ENCODE measurements around the gene EPS8L3. TPM values are rescaled to one million over a fixed set of nuclear protein-coding genes. Genes with fewer than 3 reads are reported as not detected.

EPS8L3 gene
- total and polyA plus RNA-seq, 9 of the 15 experiments (the other 6 are each of a cell fraction or from before 2014, with no cell fraction given): 0.09 to 0.42 (median 0.14) TPM; not detected in 5

DNA sequence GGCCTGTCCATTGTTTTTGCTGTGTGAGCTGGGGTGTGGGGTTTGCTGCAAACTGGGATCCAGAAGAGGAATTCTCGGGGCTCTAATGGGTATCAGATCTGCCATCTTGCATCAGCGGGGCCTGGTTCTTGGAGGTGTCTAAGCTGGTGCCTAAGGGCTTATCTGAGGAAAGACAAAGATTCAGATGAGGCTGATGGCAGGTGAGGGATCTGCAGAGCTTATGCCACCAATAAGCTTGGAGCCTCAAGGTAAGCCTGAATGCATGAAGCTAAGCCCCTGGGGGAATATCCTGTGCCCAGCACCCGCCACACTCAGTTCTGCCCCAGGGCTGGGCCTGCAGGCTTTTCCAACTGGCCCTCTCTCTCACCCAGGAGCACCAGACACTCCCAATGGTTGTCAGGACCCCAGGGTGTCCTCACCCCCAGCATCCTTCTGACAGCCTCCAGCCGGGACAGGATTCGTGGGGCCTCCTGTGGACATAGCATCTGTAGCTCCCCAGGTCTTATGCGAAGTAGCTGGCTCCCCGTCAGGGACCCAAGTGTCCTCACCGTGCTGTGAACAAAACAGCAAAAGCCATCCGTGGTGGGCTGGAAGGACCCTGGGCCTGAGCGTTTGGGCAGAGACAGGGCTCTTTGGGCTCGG lies 13.4 kb downstream of the EPS8L3 start:
- BruUV-seq (replicated peaks): no TSS peak
- CTCF ChIA-PET (ENCODE audit: low intra/inter-chr PET ratio): no interaction called here
- intact Hi-C loops (cut with micrococcal nuclease): no loop called here
- TF ChIP-seq DMBX1 (CRISPR knock-in tag; IDR thresholded peaks at IDR 0.05; ENCODE audit: borderline replicate concordance) (no peak), JUN (IDR thresholded peaks at IDR 0.05; ENCODE audit: borderline replicate concordance, low read depth, low read length) (no peak), JUN (CRISPR knock-in tag; IDR thresholded peaks at IDR 0.05; ENCODE audit: borderline replicate concordance) (no peak), KLF1 (tag; IDR thresholded peaks at IDR 0.05) (no peak), ZNF184 (CRISPR knock-in tag; IDR thresholded peaks at IDR 0.05) (no peak), ZNF766 (CRISPR knock-in tag; conservative IDR thresholded peaks at IDR 0.05) (no peak), SNIP1 (IDR thresholded peaks at IDR 0.05; ENCODE audit: low read depth) (no peak)
- TF ChIP-seq, protein P1, sequence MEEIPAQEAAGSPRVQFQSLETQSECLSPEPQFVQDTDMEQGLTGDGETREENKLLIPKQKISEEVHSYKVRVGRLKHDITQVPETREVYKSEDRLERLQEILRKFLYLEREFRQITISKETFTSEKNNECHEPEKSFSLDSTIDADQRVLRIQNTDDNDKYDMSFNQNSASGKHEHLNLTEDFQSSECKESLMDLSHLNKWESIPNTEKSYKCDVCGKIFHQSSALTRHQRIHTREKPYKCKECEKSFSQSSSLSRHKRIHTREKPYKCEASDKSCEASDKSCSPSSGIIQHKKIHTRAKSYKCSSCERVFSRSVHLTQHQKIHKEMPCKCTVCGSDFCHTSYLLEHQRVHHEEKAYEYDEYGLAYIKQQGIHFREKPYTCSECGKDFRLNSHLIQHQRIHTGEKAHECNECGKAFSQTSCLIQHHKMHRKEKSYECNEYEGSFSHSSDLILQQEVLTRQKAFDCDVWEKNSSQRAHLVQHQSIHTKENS (CRISPR knock-in tag; IDR thresholded peaks at IDR 0.05): no peak
- TF ChIP-seq, protein P2, sequence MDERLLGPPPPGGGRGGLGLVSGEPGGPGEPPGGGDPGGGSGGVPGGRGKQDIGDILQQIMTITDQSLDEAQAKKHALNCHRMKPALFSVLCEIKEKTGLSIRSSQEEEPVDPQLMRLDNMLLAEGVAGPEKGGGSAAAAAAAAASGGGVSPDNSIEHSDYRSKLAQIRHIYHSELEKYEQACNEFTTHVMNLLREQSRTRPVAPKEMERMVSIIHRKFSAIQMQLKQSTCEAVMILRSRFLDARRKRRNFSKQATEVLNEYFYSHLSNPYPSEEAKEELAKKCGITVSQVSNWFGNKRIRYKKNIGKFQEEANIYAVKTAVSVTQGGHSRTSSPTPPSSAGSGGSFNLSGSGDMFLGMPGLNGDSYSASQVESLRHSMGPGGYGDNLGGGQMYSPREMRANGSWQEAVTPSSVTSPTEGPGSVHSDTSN (CRISPR knock-in tag; IDR thresholded peaks at IDR 0.05; ENCODE audit: low read depth): no peak
- TF ChIP-seq, protein P2 (tag; conservative IDR thresholded peaks at IDR 0.05; ENCODE audit: low read depth): no peak
- TF ChIP-seq, protein P3, sequence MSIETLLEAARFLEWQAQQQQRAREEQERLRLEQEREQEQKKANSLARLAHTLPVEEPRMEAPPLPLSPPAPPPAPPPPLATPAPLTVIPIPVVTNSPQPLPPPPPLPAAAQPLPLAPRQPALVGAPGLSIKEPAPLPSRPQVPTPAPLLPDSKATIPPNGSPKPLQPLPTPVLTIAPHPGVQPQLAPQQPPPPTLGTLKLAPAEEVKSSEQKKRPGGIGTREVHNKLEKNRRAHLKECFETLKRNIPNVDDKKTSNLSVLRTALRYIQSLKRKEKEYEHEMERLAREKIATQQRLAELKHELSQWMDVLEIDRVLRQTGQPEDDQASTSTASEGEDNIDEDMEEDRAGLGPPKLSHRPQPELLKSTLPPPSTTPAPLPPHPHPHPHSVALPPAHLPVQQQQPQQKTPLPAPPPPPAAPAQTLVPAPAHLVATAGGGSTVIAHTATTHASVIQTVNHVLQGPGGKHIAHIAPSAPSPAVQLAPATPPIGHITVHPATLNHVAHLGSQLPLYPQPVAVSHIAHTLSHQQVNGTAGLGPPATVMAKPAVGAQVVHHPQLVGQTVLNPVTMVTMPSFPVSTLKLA (conservative IDR thresholded peaks at IDR 0.05): no peak

More for the DNA sequence above, 13.4 kb downstream of the EPS8L3 start:
- no peaks in the 10 kb centered on the region for H3K79me2 ChIP-seq (ENCODE audit: control insufficient read depth, insufficient read depth, low read length)
- H3K9me3 ChIP-seq (replicated peaks; ENCODE audit: control insufficient read depth, insufficient read depth, low read depth, low read length): peaks cover 6% of the 10 kb centered on the region
- H3K27me3 ChIP-seq (ENCODE audit: control insufficient read depth in 2 of 2, insufficient read depth in 2 of 2, low read length in 2 of 2): peaks cover 38 to 52% of the 10 kb centered on the region in 2 experiments
- H2AFZ ChIP-seq (ENCODE audit: low read depth, low read length): no peak overlapping the region
- peak overlapping the region in 1 of 2 experiments; percentile 24; a peak in 1 of 4 replicates for H3K9ac ChIP-seq (ENCODE audit: insufficient read depth in 1 of 2, low read depth in 2 of 2, low read length in 2 of 2)
- FAIRE-seq: no peak
- no peak overlapping the region for H3K4me2 ChIP-seq (ENCODE audit: insufficient read depth, low read length)
- H3K4me1 ChIP-seq (replicated peaks in 1 of 2; ENCODE audit: control insufficient read depth in 2 of 2, insufficient read depth in 2 of 2, low read length in 2 of 2): no peaks in the 10 kb centered on the region; a peak in 2 of 5 replicates
- DNase-seq (ENCODE audit: extremely low read depth in 1 of 4, low spot score in 3 of 4): no peak
- H3K36me3 ChIP-seq (ENCODE audit: control insufficient read depth, insufficient read depth, low read length): no peaks in the 10 kb centered on the region
- whole genome bisulfite sequencing (ENCODE audit: insufficient coverage, low coverage, missing lambda C conversion rate): 3% methylated on average over 11 of the region's 11 CpGs
- H3K9me1 ChIP-seq (ENCODE audit: control insufficient read depth, insufficient read depth, low read length): no peaks in the 10 kb centered on the region
- no peak overlapping the region for H3K27ac ChIP-seq (ENCODE audit: extremely low read depth, low read depth, low read length)
- H4K20me1 ChIP-seq (replicated peaks; ENCODE audit: control insufficient read depth, insufficient read depth, low read length): no peaks in the 10 kb centered on the region
- in situ Hi-C loops (cut with MboI): no loop called here
- ATAC-seq: no peak
- POLR2A ChIA-PET: interaction anchor here (0.6 to 1.3 kb wide), 3 partner anchors 9 to 201 kb away, joined by 3 to 4 read pairs (median 3); no protein-coding TSS in a partner anchor
- no peak overlapping the region for H3K4me3 ChIP-seq
